ENCODE data around the gene BAIAP2.

DNA sequence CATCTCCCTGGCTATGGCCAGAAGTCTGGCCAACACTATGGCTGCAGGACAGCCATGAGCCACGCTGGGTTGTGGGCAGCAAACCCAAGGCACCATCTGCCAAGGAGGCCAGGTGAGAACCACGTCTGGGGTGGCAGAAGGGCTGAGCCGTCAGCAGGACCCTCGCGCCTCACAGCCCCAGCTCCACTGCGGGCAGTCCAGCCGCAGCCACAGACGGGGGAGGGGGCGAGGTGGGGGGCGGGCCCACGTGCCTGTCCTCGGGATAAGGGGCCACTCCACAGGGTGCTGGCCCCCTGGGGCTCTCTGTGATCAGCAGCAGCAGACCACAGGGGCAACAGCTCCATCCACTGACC lies 6.5 kb upstream of the BAIAP2 start:
- TF ChIP-seq POLR2A (IDR thresholded peaks at IDR 0.05) (no peak), CTCF (IDR thresholded peaks at IDR 0.05 in 4 of 5, conservative IDR thresholded peaks at IDR 0.05 in 1 of 5) (no peak)

Measured in gastrocnemius medialis (tissue), 4 donors.